ENCODE results near the gene PTPRH.

DNA sequence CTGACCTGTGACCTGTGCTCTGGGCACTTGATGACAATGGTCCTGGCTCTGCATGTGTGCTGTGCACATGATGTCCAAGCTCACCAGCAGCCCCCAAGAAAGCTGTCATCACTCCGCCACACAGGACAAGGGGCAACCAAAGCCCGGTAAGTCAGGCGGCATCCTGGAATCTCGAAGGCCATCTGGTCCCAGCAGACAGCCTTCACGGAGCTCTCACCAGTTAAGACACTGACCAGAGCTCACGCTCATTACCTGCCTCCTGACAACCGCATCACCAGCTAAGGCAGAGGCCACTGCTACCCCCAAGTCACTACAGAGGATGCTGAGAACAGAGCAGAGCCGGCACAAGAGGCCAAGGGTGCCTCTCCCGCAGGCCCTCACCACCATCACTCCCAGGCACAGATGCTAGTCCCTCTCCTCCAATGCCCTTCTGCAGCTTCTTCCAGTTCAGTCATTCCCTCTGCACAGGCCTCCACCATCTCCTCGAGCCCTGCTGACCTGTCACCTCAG is 38.9 kb upstream of the PTPRH start:
- TF ChIP-seq CTCF (conservative IDR thresholded peaks at IDR 0.05; ENCODE audit: low read depth, low read length) (no peak), EZH2 (IDR thresholded peaks at IDR 0.05; ENCODE audit: borderline replicate concordance, low read depth, low read length, poor library complexity, severe bottlenecking) (no peak)

All from A673 (cell line).